GM12864 (cell line): ENCODE results near the gene RIC1.
"Not testable (repeated sequence)": the region's sequence is repeated elsewhere in the genome, so short reads cannot be mapped to it uniquely, and the experiment has no call there.

Experiments used
- DNase-seq: peaks from one replicate; pipeline ENCODE4 v3.0.0-alpha.2; 2011; ENCODE audit warnings: low read depth
- H3K4me3 ChIP-seq: 2 replicates; pipeline ENCODE4 v1.5.1; 2011; ENCODE audit warnings: mild to moderate bottlenecking, low read depth, low read length, control low read depth
- CTCF ChIP-seq: IDR thresholded peaks from 2 replicates; pipeline ENCODE4 v1.5.1; 2011; ENCODE audit warnings: low read depth, mild to moderate bottlenecking, moderate library complexity, low read length, control low read depth, inconsistent platforms; ENCODE audit errors: missing control alignments

Gene RIC1

GRCh38 chr9:5798581-5798980 is 169.7 kb downstream of the RIC1 start:
- no peak overlapping the region for H3K4me3 ChIP-seq
- TF ChIP-seq CTCF = no peak
- no peak for DNase-seq

GRCh38 chr9:5799314-5799713 is 170.4 kb downstream of the RIC1 start:
- H3K4me3 ChIP-seq = no peak overlapping the region
- TF ChIP-seq CTCF = peak; percentile 19
- DNase-seq = no peak

GRCh38 chr9:5800378-5800777 is 171.5 kb downstream of the RIC1 start:
- DNase-seq = not testable (repeated sequence)

GRCh38 chr9:5800969-5801738 is 172.2 kb downstream of the RIC1 start:
- H3K4me3 ChIP-seq = no peak overlapping the region
- TF ChIP-seq CTCF = no peak
- DNase-seq = no peak

More at GRCh38 chr9:5800378-5800777, 171.5 kb downstream of the RIC1 start:
- H3K4me3 ChIP-seq = not testable (repeated sequence)

- no peak overlapping the region for H3K4me3 ChIP-seq
- TF ChIP-seq CTCF = no peak
- DNase-seq = no peak
Measured at GRCh38 chr9:5801739-5802113, 172.8 kb downstream of the RIC1 start.

- H3K4me3 ChIP-seq = no peak overlapping the region
- no peak for TF ChIP-seq CTCF
- no peak for DNase-seq
Measured at GRCh38 chr9:5805478-5805877, 176.6 kb downstream of the RIC1 start.

- DNase-seq = no peak
- no peak overlapping the region for H3K4me3 ChIP-seq
- TF ChIP-seq CTCF = no peak
Measured at GRCh38 chr9:5811751-5812150, 182.8 kb downstream of the RIC1 start.
